Epithelial cell of esophagus (primary cell): ENCODE measurements around the gene FBLN5.
"Not testable (repeated sequence)": the region's sequence is repeated elsewhere in the genome, so short reads cannot be mapped to it uniquely, and the experiment has no call there.

Experiments used
- DNase-seq: peaks from one replicate; pipeline ENCODE4 v3.0.0; 2010; ENCODE audit warnings: low read depth
- H3K4me3 ChIP-seq: 2 replicates; pipeline ENCODE4 v1.5.1; 2011; ENCODE audit warnings: mild to moderate bottlenecking, low read length, control low read depth
- CTCF ChIP-seq: IDR thresholded peaks from 2 replicates; pipeline ENCODE4 v1.5.1; 2011; ENCODE audit warnings: low read depth, mild to moderate bottlenecking, low read length, control low read depth, inconsistent platforms; ENCODE audit not compliant: insufficient read depth; ENCODE audit errors: missing control alignments

The FBLN5 gene

GRCh38 chr14:91845652-91846051, 101.8 kb downstream of the FBLN5 start:
- no peak overlapping the region for H3K4me3 ChIP-seq
- DNase-seq, result peak; percentile 32
- no peak for TF ChIP-seq CTCF

- not testable (repeated sequence) for H3K4me3 ChIP-seq, DNase-seq
These were observed 102.4 kb downstream of the FBLN5 start for GRCh38 chr14:91845056-91845455.

- no peak for DNase-seq
- H3K4me3 ChIP-seq, result no peak overlapping the region
- no peak for TF ChIP-seq CTCF
These were observed 103.5 kb downstream of the FBLN5 start for GRCh38 chr14:91844029-91844428.

GRCh38 chr14:91843437-91843836, 104.1 kb downstream of the FBLN5 start:
- H3K4me3 ChIP-seq, result no peak overlapping the region
- TF ChIP-seq CTCF, result no peak
- DNase-seq, result no peak

- no peak for DNase-seq
- no peak overlapping the region for H3K4me3 ChIP-seq
- no peak for TF ChIP-seq CTCF
These were observed 106.4 kb downstream of the FBLN5 start for GRCh38 chr14:91841065-91841464.

GRCh38 chr14:91839749-91840148, 107.7 kb downstream of the FBLN5 start:
- no peak for TF ChIP-seq CTCF
- no peak overlapping the region for H3K4me3 ChIP-seq
- DNase-seq, result no peak

- no peak for DNase-seq
- H3K4me3 ChIP-seq, result peak overlapping the region; percentile 75
- TF ChIP-seq CTCF, result no peak
These were observed 110.4 kb downstream of the FBLN5 start for GRCh38 chr14:91837076-91837475.
